ENCODE results near the gene TENM3. TPM values are rescaled to one million over a fixed set of nuclear protein-coding genes. Genes with fewer than 3 reads are reported as not detected.

Gene TENM3
- total and polyA plus RNA-seq, 5 donors from 2014 or later, result not detected

DNA sequence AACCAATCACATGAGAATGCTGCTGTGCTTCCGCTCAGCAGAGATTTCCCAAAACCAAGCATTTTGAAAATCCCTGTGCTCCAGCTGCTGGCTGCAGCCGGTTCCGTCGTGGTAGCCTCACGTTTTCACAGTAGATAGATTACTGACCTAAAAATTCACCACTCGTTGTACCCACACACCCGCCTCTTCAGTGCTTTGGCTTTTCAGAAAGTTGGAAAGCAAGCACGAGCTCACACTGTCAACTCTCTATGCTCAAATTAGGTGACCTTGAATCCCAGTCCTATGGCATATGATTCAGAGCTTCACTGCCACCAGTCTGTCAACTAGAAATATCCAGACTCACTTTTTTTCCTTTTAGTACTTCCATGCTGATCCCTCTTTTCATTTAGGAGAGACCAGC is 505.1 kb downstream of the TENM3 start:
- ATAC-seq (ENCODE audit: low read depth in 2 of 2), result no peak
- Mint-ChIP-seq H3K4me1 (peaks cover 0 to 6% (median 0%) of the 10 kb centered on the region in 4 donors), H3K27ac (no peak overlapping the region), H3K9me3 (peaks cover 0 to 1% (median 0%) of the 10 kb centered on the region in 7 donors), H3K4me3 (no peak overlapping the region), H3K36me3 (no peaks in the 10 kb centered on the region), H3K27me3 (no peaks in the 10 kb centered on the region)
- Histone ChIP-seq H3K27me3 (ENCODE audit: control insufficient read depth, insufficient read depth, low read length) (no peaks in the 10 kb centered on the region), H3K9me3 (ENCODE audit: control insufficient read depth in 2 of 2, low read length in 2 of 2) (no peaks in the 10 kb centered on the region), H3K4me3 (ENCODE audit: low read depth, low read length) (no peak overlapping the region), H3K36me3 (ENCODE audit: control insufficient read depth, insufficient read depth, low read length) (no peaks in the 10 kb centered on the region), H3K27ac (ENCODE audit: insufficient read depth, low read length, poor library complexity, severe bottlenecking) (no peak overlapping the region), H3K4me1 (ENCODE audit: control insufficient read depth, insufficient read depth, low read length, poor library complexity, severe bottlenecking) (no peaks in the 10 kb centered on the region)
- DNase-seq, result no peak

DNA sequence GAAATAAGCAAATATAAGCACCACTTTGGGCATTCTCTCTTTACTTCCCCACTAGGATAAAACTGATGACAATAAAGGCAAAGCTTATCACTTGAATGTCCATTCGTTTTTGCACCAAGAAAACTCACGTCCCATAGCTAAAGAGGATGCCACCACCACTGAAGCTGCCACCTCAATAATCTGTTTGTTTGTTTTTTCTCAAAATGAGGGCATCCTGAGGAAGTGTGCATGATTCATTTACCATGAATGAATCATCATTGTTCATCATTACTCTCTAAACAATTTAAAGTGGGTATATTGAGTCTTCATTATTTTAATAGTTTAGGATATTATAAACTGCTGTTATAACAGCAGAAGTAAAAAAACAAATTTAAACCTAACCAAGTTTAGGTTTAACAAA is 505.7 kb downstream of the TENM3 start:
- no peaks in the 10 kb centered on the region for H3K36me3 Mint-ChIP-seq
- Histone ChIP-seq H3K27me3 (ENCODE audit: control insufficient read depth, insufficient read depth, low read length) (no peaks in the 10 kb centered on the region), H3K9me3 (ENCODE audit: control insufficient read depth in 2 of 2, low read length in 2 of 2) (no peaks in the 10 kb centered on the region), H3K27ac (ENCODE audit: insufficient read depth, low read length, poor library complexity, severe bottlenecking) (no peak overlapping the region), H3K4me1 (ENCODE audit: control insufficient read depth, insufficient read depth, low read length, poor library complexity, severe bottlenecking) (no peaks in the 10 kb centered on the region), H3K36me3 (ENCODE audit: control insufficient read depth, insufficient read depth, low read length) (no peaks in the 10 kb centered on the region), H3K4me3 (ENCODE audit: low read depth, low read length) (no peak overlapping the region)
- H3K27ac Mint-ChIP-seq, result no peak overlapping the region
- no peak for ATAC-seq (ENCODE audit: low read depth in 2 of 2)
- no peaks in the 10 kb centered on the region for H3K27me3 Mint-ChIP-seq
- peaks cover 0 to 6% (median 0%) of the 10 kb centered on the region in 4 donors for H3K4me1 Mint-ChIP-seq
- no peak overlapping the region for H3K4me3 Mint-ChIP-seq
- DNase-seq, result no peak
- H3K9me3 Mint-ChIP-seq, result peaks cover 0 to 1% (median 0%) of the 10 kb centered on the region in 7 donors

DNA sequence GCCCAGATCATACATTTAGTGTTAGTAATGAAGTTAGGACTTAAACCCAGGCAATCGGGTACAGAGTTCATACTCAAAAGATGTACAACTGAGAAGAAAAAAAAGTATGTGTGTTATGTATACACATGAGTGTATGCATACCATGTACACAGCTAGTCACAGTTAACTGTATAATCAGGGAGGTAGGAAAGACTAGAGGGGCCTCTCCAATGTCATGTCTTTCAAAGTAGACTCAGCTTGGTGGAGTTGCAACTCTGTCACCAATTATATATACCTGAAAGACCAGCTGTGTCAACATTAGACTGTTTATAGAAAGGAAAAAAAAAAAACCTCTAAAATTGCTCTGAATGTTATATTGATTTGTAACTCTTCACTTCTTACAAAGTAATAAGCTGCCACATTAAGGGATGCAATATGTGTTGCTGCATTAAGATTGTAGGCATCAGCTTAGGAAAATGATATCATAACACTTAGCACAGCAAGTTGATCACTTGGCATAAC is 506.5 kb downstream of the TENM3 start:
- H3K9me3 Mint-ChIP-seq, result peaks cover 0 to 1% (median 0%) of the 10 kb centered on the region in 7 donors
- no peaks in the 10 kb centered on the region for H3K9me3 ChIP-seq (ENCODE audit: control insufficient read depth in 2 of 2, low read length in 2 of 2)
- no peak overlapping the region for H3K27ac ChIP-seq (ENCODE audit: insufficient read depth, low read length, poor library complexity, severe bottlenecking)
- no peaks in the 10 kb centered on the region for H3K27me3 ChIP-seq (ENCODE audit: control insufficient read depth, insufficient read depth, low read length)
- no peaks in the 10 kb centered on the region for H3K27me3 Mint-ChIP-seq
- DNase-seq (no peak), ATAC-seq (ENCODE audit: low read depth in 2 of 2) (no peak)
- no peak overlapping the region for H3K27ac Mint-ChIP-seq
- H3K4me3 Mint-ChIP-seq, result no peak overlapping the region
- H3K4me1 ChIP-seq (ENCODE audit: control insufficient read depth, insufficient read depth, low read length, poor library complexity, severe bottlenecking), result no peaks in the 10 kb centered on the region
- peaks cover 0 to 6% (median 0%) of the 10 kb centered on the region in 4 donors for H3K4me1 Mint-ChIP-seq
- no peak overlapping the region for H3K4me3 ChIP-seq (ENCODE audit: low read depth, low read length)
- H3K36me3 Mint-ChIP-seq, result no peaks in the 10 kb centered on the region
- no peaks in the 10 kb centered on the region for H3K36me3 ChIP-seq (ENCODE audit: control insufficient read depth, insufficient read depth, low read length)

DNA sequence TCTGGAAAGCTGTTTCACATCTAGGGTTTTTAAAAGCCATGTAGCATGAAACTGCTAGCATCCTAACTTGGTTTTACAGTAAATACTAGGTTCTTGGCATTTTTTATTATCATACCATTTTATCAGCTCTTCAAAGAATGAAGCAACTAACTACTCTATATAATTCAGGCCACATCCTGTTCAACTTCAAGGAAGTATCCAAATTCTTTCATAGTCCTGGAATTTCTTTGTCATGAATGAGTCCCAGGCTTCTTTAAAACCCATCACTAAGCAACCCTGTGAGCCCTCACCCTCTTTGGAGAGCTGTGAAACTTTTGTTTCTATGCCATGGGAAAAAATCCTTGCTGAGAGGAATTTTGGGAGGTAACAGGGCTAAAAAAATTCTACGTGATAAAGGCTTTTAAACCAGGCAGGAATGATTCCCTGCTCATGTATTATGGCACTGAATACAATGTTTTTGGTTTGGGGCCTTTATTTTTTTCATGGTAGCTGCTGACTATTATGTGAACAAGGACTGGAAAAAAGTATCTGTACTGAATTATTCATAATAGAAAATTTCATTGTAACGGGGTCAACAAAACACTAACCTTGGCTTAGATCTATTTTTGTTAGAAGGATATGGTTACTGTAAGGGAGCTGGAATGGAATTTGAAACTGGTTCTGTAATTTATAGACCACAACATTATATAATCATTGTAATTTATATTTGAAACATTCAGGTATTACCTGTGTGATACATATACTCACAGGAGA is 509.1 kb downstream of the TENM3 start:
- Mint-ChIP-seq H3K27me3 (no peaks in the 10 kb centered on the region), H3K9me3 (peaks cover 0 to 2% (median 0%) of the 10 kb centered on the region in 7 donors), H3K4me3 (no peak overlapping the region), H3K36me3 (no peaks in the 10 kb centered on the region), H3K27ac (no peak overlapping the region), H3K4me1 (peaks cover 0 to 6% (median 0%) of the 10 kb centered on the region in 4 donors)
- no peak overlapping the region for H3K27ac ChIP-seq (ENCODE audit: insufficient read depth, low read length, poor library complexity, severe bottlenecking)
- no peaks in the 10 kb centered on the region for H3K27me3 ChIP-seq (ENCODE audit: control insufficient read depth, insufficient read depth, low read length)
- no peak overlapping the region for H3K4me3 ChIP-seq (ENCODE audit: low read depth, low read length)
- ATAC-seq (ENCODE audit: low read depth in 2 of 2) (no peak), DNase-seq (no peak)
- no peaks in the 10 kb centered on the region for H3K4me1 ChIP-seq (ENCODE audit: control insufficient read depth, insufficient read depth, low read length, poor library complexity, severe bottlenecking)
- no peaks in the 10 kb centered on the region for H3K9me3 ChIP-seq (ENCODE audit: control insufficient read depth in 2 of 2, low read length in 2 of 2)
- H3K36me3 ChIP-seq (ENCODE audit: control insufficient read depth, insufficient read depth, low read length), result no peaks in the 10 kb centered on the region

DNA sequence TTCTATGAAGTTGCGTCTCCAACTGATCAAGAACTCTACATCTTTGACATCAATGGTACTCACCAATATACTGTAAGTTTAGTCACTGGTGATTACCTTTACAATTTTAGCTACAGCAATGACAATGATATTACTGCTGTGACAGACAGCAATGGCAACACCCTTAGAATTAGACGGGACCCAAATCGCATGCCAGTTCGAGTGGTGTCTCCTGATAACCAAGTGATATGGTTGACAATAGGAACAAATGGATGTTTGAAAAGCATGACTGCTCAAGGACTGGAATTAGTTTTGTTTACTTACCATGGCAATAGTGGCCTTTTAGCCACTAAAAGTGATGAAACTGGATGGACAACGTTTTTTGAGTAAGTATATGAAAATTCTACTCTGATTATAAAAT is 511.7 kb downstream of the TENM3 start:
- H3K4me1 ChIP-seq (ENCODE audit: control insufficient read depth, insufficient read depth, low read length, poor library complexity, severe bottlenecking), result no peaks in the 10 kb centered on the region
- no peak overlapping the region for H3K4me3 Mint-ChIP-seq
- ATAC-seq (ENCODE audit: low read depth in 2 of 2), result no peak
- H3K27ac Mint-ChIP-seq, result no peak overlapping the region
- H3K9me3 ChIP-seq (ENCODE audit: control insufficient read depth in 2 of 2, low read length in 2 of 2), result no peaks in the 10 kb centered on the region
- no peaks in the 10 kb centered on the region for H3K27me3 Mint-ChIP-seq
- no peak for DNase-seq
- H3K4me1 Mint-ChIP-seq, result peaks cover 0 to 6% (median 0%) of the 10 kb centered on the region in 4 donors
- H3K9me3 Mint-ChIP-seq, result peaks cover 0 to 3% (median 0%) of the 10 kb centered on the region in 7 donors
- H3K4me3 ChIP-seq (ENCODE audit: low read depth, low read length), result no peak overlapping the region
- H3K27me3 ChIP-seq (ENCODE audit: control insufficient read depth, insufficient read depth, low read length), result no peaks in the 10 kb centered on the region
- H3K27ac ChIP-seq (ENCODE audit: insufficient read depth, low read length, poor library complexity, severe bottlenecking), result no peak overlapping the region
- H3K36me3 ChIP-seq (ENCODE audit: control insufficient read depth, insufficient read depth, low read length), result no peaks in the 10 kb centered on the region
- no peaks in the 10 kb centered on the region for H3K36me3 Mint-ChIP-seq

DNA sequence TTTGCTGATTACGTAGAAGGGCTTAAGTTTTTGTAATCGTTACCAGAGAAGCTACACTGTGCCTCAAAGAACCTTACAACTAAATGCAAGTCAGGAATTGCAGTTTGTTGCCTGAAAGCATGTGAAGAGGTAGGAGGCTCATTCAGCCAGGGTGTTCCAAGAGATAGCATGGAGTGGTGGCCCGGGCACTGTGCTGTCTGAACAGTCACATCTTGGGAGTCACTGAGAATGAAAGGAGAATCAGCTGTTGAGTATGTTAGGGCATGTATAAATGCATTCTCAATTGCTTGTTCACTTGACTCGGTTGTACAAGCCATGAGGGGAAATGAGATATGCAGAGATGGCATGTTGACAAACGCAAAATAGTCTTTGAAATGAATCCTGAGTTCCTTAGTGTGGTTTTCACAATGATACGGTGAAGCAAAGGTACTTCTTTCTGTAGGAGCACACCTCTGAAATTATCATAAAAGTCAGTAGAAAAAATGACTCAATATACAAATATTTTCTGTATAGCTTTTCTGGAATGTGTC is 513.0 kb downstream of the TENM3 start:
- ATAC-seq (ENCODE audit: low read depth in 2 of 2), result no peak
- H3K4me1 Mint-ChIP-seq, result peaks cover 0 to 6% (median 0%) of the 10 kb centered on the region in 4 donors
- no peaks in the 10 kb centered on the region for H3K36me3 ChIP-seq (ENCODE audit: control insufficient read depth, insufficient read depth, low read length)
- no peak for DNase-seq
- H3K4me3 Mint-ChIP-seq, result no peak overlapping the region
- H3K9me3 ChIP-seq (ENCODE audit: control insufficient read depth in 2 of 2, low read length in 2 of 2), result no peaks in the 10 kb centered on the region
- H3K27me3 ChIP-seq (ENCODE audit: control insufficient read depth, insufficient read depth, low read length), result no peaks in the 10 kb centered on the region
- peaks cover 0 to 3% (median 0%) of the 10 kb centered on the region in 7 donors for H3K9me3 Mint-ChIP-seq
- no peaks in the 10 kb centered on the region for H3K27me3 Mint-ChIP-seq
- no peak overlapping the region for H3K27ac Mint-ChIP-seq
- H3K27ac ChIP-seq (ENCODE audit: insufficient read depth, low read length, poor library complexity, severe bottlenecking), result no peak overlapping the region
- H3K4me3 ChIP-seq (ENCODE audit: low read depth, low read length), result no peak overlapping the region
- no peaks in the 10 kb centered on the region for H3K4me1 ChIP-seq (ENCODE audit: control insufficient read depth, insufficient read depth, low read length, poor library complexity, severe bottlenecking)
- no peaks in the 10 kb centered on the region for H3K36me3 Mint-ChIP-seq

DNA sequence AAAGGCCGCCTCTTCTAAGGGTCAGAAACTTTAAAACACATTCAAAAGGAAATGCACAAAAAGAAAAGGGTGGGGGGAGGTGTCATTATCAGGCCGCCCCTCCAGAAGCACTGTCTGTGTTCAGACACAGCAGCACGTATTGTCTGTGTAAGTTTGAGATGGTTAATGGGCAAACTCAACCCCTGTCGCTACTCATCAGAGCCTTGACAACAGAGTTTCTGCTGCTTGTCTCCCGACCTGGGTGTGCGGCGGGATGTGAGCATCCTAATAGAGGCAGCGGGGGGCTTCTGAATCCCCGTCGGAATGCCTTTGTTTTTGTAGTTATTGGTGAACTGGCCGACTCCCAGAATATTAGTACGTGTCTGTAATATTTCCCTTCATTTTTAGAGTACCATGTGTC is 515.1 kb downstream of the TENM3 start:
- H3K4me1 Mint-ChIP-seq, result no peaks in the 10 kb centered on the region
- H3K36me3 ChIP-seq (ENCODE audit: control insufficient read depth, insufficient read depth, low read length), result no peaks in the 10 kb centered on the region
- H3K4me3 ChIP-seq (ENCODE audit: low read depth, low read length), result no peak overlapping the region
- ATAC-seq (ENCODE audit: low read depth in 2 of 2) (no peak), DNase-seq (no peak)
- H3K36me3 Mint-ChIP-seq, result no peaks in the 10 kb centered on the region
- H3K4me1 ChIP-seq (ENCODE audit: control insufficient read depth, insufficient read depth, low read length, poor library complexity, severe bottlenecking), result no peaks in the 10 kb centered on the region
- H3K9me3 Mint-ChIP-seq, result peaks cover 0 to 3% (median 0%) of the 10 kb centered on the region in 7 donors
- H3K27ac ChIP-seq (ENCODE audit: insufficient read depth, low read length, poor library complexity, severe bottlenecking), result no peak overlapping the region
- H3K27me3 ChIP-seq (ENCODE audit: control insufficient read depth, insufficient read depth, low read length), result no peaks in the 10 kb centered on the region
- H3K27me3 Mint-ChIP-seq, result no peaks in the 10 kb centered on the region
- no peak overlapping the region for H3K27ac Mint-ChIP-seq
- H3K9me3 ChIP-seq (ENCODE audit: control insufficient read depth in 2 of 2, low read length in 2 of 2), result no peaks in the 10 kb centered on the region
- H3K4me3 Mint-ChIP-seq, result no peak overlapping the region
